Measurements from ENCODE around the gene TECR. TPM values are rescaled to one million over a fixed set of nuclear protein-coding genes. Genes with fewer than 3 reads are reported as not detected.
"Not testable (repeated sequence)": the region's sequence is repeated elsewhere in the genome, so short reads cannot be mapped to it uniquely, and the experiment has no call there.

Gene TECR
- total RNA-seq, 1 donor from 2014 or later = 101 TPM

- no peak for DNase-seq (ENCODE audit: low spot score)
- no peak for ATAC-seq
These were observed 51.3 kb downstream of the TECR start for GRCh38 chr19:14580623-14581237.

DNA sequence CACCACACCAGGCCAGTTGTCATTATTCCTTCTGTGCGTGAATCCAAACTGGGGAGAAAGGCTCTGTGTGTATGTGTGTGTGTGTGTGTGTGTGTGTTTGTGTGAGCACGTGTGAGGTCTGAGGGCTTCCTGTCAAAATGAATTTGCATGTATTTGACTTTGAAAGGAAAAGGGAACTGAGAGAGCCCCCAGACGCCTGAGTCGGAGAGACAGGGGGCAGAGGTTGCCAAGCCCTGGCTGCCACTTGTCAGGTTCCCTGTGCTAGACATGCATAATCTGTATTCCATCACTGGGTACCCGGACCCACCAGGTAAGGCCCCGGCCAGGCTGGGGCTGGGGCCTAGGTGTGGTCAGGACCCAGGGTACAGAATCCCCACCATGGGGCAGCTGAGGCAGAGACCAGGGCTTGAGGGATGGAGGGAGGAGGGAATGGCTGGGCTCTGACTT is 53.5 kb downstream of the TECR start, which contains the start of gene CLEC17A:
TSS of gene CLEC17A (plus strand) at position 191 of the 447 bp plus-strand sequence. CDS start at position 268, 77 bp downstream.
- ATAC-seq = no peak
- no peak for DNase-seq (ENCODE audit: low spot score)

DNA sequence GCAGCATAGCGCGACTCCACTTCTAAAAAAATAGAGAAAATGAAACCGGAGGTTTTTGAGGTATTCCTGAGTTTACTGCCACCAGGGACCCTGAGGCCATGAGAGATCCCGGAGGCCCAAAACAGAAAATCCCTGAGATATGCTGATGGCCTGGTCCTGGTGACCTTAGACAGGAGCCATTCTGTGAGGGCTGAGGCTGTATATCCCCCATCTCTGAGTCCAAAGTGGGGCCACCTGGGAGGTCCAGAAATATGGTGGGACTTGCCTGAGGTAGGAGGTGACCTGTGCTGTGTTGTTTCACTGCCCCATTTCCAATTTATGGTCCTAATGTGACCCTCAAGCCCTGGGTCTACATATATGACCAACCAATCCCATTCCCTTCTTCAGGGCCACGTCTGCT is 55.0 kb downstream of the TECR start:
- ATAC-seq; DNase-seq (ENCODE audit: low spot score): not testable (repeated sequence)

GRCh38 chr19:14585187-14585586 is 55.8 kb downstream of the TECR start:
- not testable (repeated sequence) for DNase-seq (ENCODE audit: low spot score); ATAC-seq

DNA sequence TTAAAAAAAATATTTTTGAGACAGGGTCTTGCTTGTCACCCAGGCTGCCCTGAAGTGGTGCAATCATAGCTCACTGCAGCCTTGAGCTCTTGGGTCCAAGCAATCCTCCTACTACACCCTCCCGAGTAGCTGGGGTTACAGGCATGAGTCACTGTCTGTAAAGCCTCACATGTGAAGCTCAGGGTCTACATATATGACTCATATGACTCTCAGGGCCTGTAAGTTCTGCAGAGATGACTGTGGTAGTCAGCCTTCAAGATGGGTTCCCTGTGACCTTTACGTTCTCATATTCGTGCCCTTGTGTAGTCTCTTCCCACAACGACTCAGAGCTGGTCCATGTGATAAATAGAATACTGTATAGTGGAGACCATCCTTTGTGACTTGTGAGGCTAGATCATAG is 60.0 kb downstream of the TECR start:
- DNase-seq (ENCODE audit: low spot score); ATAC-seq: not testable (repeated sequence)

GRCh38 chr19:14595558-14595957 is 66.2 kb downstream of the TECR start:
- ATAC-seq = no peak
- DNase-seq (ENCODE audit: low spot score) = no peak

DNA sequence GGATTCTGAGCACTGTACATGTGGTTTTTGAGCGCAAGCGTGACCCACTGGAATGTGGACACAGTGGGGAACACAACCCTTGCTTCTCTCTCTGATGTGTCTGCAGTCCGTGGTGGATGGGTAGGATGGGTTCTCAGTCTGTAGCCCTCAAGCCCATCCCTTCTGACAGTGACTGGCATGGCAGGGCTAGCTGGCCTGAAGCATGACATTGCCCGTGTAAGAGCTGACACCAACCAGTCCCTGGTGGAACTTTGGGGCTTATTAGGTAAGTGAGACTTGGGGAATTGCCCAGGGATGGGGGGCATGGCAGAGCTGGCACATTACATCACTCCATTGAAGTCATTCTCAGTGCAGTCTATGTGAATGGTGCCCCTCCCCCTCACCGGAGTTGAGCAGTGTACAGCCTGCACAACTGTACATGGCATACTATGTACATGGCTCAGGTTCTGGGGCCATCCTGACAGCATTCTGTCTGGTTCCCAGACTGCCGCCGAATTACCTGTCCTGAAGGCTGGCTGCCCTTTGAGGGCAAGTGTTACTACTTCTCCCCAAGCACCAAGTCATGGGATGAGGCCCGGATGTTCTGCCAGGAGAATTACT is 70.3 kb downstream of the TECR start:
- no peak for DNase-seq (ENCODE audit: low spot score)

DNA sequence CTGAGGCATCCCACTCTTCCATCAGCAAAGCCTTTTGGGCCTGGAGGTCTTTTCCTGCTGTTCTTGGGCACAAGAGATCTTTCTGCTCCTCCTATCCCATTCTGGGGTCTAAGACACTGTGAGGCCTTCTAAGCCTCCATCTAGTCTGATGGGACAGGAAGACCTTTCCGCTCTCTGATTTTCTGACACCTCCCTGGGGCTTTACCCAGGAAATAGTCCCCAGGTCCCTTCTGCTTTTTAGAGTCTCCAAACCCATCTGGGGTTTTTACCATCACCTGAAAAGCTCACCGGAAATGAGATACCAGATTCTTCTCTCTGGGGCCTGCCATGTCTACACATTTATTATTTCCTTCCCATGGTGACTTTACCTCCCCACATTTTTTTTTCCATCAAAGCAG is 74.6 kb downstream of the TECR start:
- no peak for DNase-seq (ENCODE audit: low spot score)
- no peak for ATAC-seq

More for the DNA sequence above, 70.3 kb downstream of the TECR start:
- no peak for ATAC-seq

DNA sequence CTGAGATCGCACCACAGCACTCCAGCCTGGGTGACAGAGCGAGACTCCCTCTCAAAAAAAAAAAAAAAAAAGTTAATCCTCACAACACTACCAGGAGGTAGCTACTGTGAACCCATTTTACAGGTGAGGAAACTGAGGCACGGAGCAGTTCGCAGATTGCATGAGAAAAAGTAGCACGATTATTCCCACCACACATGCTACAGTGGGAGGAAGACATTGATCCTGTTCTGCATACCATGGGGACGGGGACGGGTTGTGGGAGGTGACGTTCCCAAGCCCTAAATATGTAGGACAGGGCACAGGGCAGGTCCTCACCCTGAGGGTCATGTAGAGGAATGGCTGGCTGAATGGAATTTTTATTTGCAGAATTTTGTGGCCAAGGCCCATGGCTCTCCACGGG is 77.2 kb downstream of the TECR start:
- no peak for ATAC-seq
- no peak for DNase-seq (ENCODE audit: low spot score)

- DNase-seq (ENCODE audit: low spot score) (no peak), ATAC-seq (no peak)
These were observed 81.7 kb downstream of the TECR start for GRCh38 chr19:14611051-14611450.

- DNase-seq (ENCODE audit: low spot score) = not testable (repeated sequence)
These were observed 82.8 kb downstream of the TECR start for GRCh38 chr19:14612242-14612641.

GRCh38 chr19:14612657-14613056 is 83.3 kb downstream of the TECR start:
- ATAC-seq = no peak
- no peak for DNase-seq (ENCODE audit: low spot score)

More at GRCh38 chr19:14612242-14612641, 82.8 kb downstream of the TECR start:
- ATAC-seq = not testable (repeated sequence)

- not testable (repeated sequence) for ATAC-seq; DNase-seq (ENCODE audit: low spot score)
These were observed 84.2 kb downstream of the TECR start for GRCh38 chr19:14613399-14614098.

DNA sequence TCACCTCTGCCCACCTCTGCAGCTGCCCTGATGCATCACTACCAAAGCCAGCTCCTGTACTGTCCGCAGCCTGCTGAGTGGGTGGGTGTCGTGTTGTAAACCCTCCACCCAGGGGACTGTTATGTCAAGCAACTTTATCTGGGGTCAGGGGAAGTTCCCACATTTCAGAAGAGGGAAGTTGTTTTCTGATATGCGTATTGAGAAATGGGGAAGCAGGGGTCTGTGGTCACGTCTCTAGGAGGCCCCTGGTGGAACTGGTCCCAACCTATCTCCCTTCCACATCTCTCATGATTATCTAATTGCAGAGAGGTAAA is 84.7 kb downstream of the TECR start:
- ATAC-seq (peak; percentile 24), DNase-seq (ENCODE audit: low spot score) (no peak)

Other genes with a start within 250 kb of the TECR start
- 11.7 TPM for gene ADGRE5, start 148.2 kb upstream of the TECR start, total RNA-seq
- gene DDX39A, start 110.3 kb upstream of the TECR start, total RNA-seq = 18.0 TPM
- 32.4 TPM for gene PKN1, start 96.3 kb upstream of the TECR start, total RNA-seq
- 0.13 TPM for gene PTGER1, start 54.2 kb upstream of the TECR start, total RNA-seq
- 28.2 TPM for gene GIPC1, start 33.5 kb upstream of the TECR start, total RNA-seq
- 70.7 TPM for gene DNAJB1, start 11.2 kb upstream of the TECR start, total RNA-seq
- gene NDUFB7, start 42.5 kb downstream of the TECR start, total RNA-seq = 134 TPM
- not detected for gene CLEC17A, start 53.5 kb downstream of the TECR start, total RNA-seq
- gene ADGRE3, start 145.2 kb downstream of the TECR start, total RNA-seq = 0.10 TPM
- 3.6 TPM for gene ZNF333, start 160.5 kb downstream of the TECR start, total RNA-seq
- 1.6 TPM for gene ADGRE2, start 249.0 kb downstream of the TECR start, total RNA-seq

Measured in left lobe of liver (tissue), 2 donors.